GM23338 (cell line): Measurements from ENCODE around the gene BIRC7. TPM values are rescaled to one million over a fixed set of nuclear protein-coding genes. Genes with fewer than 3 reads are reported as not detected.

ENCODE experiments used
- ATAC-seq: fragments of 200-7000 bp; cut with Tn5 transposase; 3 replicates; pipeline ENCODE4 v1.9.1; 2020
- DNase-seq: peaks from one replicate; pipeline ENCODE4 v3.0.0-alpha.2; 2015; ENCODE audit warnings: low spot score
- H2AFZ ChIP-seq: fragments of 200-600 bp; sonication (generic); 2 replicates; pipeline ENCODE4 v1.8.0; 2016; ENCODE audit warnings: antibody characterized with exemption, mild to moderate bottlenecking, moderate library complexity
- H3F3A ChIP-seq: fragments of 200-600 bp; sonication (generic); replicated peaks from 2 replicates; pipeline ENCODE4 v1.8.0; 2017; ENCODE audit warnings: antibody characterized with exemption, mixed run types, low read depth
- H3K27ac ChIP-seq: fragments of 200-600 bp; sonication (generic); 2 replicates; pipeline ENCODE4 v1.6.1; 2016; ENCODE audit warnings: low read depth
- H3K27me3 ChIP-seq: fragments of 200-600 bp; sonication (generic); 2 replicates; pipeline ENCODE4 v1.8.0; 2016; ENCODE audit warnings: mild to moderate bottlenecking, mixed run types, moderate library complexity; ENCODE audit not compliant: insufficient read depth
- H3K36me3 ChIP-seq: fragments of 200-600 bp; sonication (generic); 2 replicates; pipeline ENCODE4 v1.8.0; 2016; ENCODE audit warnings: mild to moderate bottlenecking; ENCODE audit not compliant: insufficient read depth
- H3K4me1 ChIP-seq: fragments of 200-600 bp; sonication (generic); 2 replicates; pipeline ENCODE4 v1.8.0; 2016; ENCODE audit warnings: mild to moderate bottlenecking, moderate library complexity; ENCODE audit not compliant: insufficient read depth
- H3K4me2 ChIP-seq: fragments of 200-600 bp; sonication (generic); 2 replicates; pipeline ENCODE4 v1.7.1; 2017; ENCODE audit warnings: mixed run types
- H3K4me3 ChIP-seq: fragments of 200-600 bp; sonication (generic); 2 replicates; pipeline ENCODE4 v1.6.1; 2016; ENCODE audit warnings: mixed run types
- H3K79me2 ChIP-seq: fragments of 200-600 bp; sonication (generic); replicated peaks from 2 replicates; pipeline ENCODE4 v1.8.0; 2017; ENCODE audit warnings: mild to moderate bottlenecking; ENCODE audit not compliant: insufficient read depth
- H3K9me2 ChIP-seq: fragments of 200-600 bp; sonication (generic); 2 replicates; pipeline ENCODE4 v1.8.0; 2017; ENCODE audit not compliant: insufficient read depth
- H4K20me1 ChIP-seq: fragments of 200-600 bp; sonication (generic); replicated peaks from 2 replicates; pipeline ENCODE4 v1.8.0; 2017; ENCODE audit warnings: mild to moderate bottlenecking; ENCODE audit not compliant: insufficient read depth
- H3K27ac Mint-ChIP-seq: 2 replicates; pipeline ENCODE4 v1.8.0; 2020; ENCODE audit warnings: inconsistent platforms, mild to moderate bottlenecking, moderate library complexity, mixed read lengths
- H3K27me3 Mint-ChIP-seq: 3 replicates; pipeline ENCODE4 v1.8.0; 2022; ENCODE audit warnings: low read depth, mild to moderate bottlenecking, moderate library complexity, mixed read lengths, inconsistent platforms; ENCODE audit not compliant: insufficient read depth, poor library complexity
- H3K36me3 Mint-ChIP-seq: 3 replicates; pipeline ENCODE4 v1.8.0; 2021; ENCODE audit warnings: low read depth, mild to moderate bottlenecking, inconsistent platforms, moderate library complexity, mixed read lengths
- H3K4me1 Mint-ChIP-seq: 3 replicates; pipeline ENCODE4 v1.8.0; 2020; ENCODE audit warnings: mild to moderate bottlenecking, inconsistent platforms, mixed read lengths
- H3K4me3 Mint-ChIP-seq: 3 replicates; pipeline ENCODE4 v1.8.0; 2021; ENCODE audit warnings: moderate library complexity, mild to moderate bottlenecking, inconsistent platforms, mixed read lengths
- H3K9me3 Mint-ChIP-seq: 3 replicates; pipeline ENCODE4 v1.8.0; 2020; ENCODE audit warnings: moderate library complexity, mild to moderate bottlenecking, inconsistent platforms, mixed read lengths
- CREB1 ChIP-seq: fragments of 250-450 bp; sonication (Bioruptor Pico); IDR thresholded peaks from 2 replicates; pipeline ENCODE4 v1.5.0; 2020; ENCODE audit warnings: low read depth, mild to moderate bottlenecking, moderate library complexity
- CTCF ChIP-seq, 2 experiments: fragments of 200-600 bp in 1 of 2; sonication (generic) in 1 of 2; conservative IDR thresholded peaks; 2 replicates each; pipeline versions ENCODE4 v1.5.1 to v1.6.1; 2016 to 2017; ENCODE audit warnings: antibody characterized with exemption in 2 of 2, low read depth in 2 of 2, mild to moderate bottlenecking in 2 of 2, moderate library complexity in 1 of 2
- ETS1 ChIP-seq: IDR thresholded peaks from 2 replicates; pipeline ENCODE4 v1.6.1; 2016; ENCODE audit warnings: antibody characterized with exemption
- EZH2 ChIP-seq: fragments of 200-600 bp; sonication (generic); IDR thresholded peaks from one replicate; pipeline ENCODE4 v1.8.0; 2017; ENCODE audit warnings: antibody characterized with exemption, mild to moderate bottlenecking, low read depth; ENCODE audit not compliant: unreplicated experiment
- EZH2phosphoT487 ChIP-seq: fragments of 200-600 bp; sonication (generic); IDR thresholded peaks from one replicate; pipeline ENCODE4 v1.8.1; 2018; ENCODE audit warnings: antibody characterized with exemption; ENCODE audit not compliant: unreplicated experiment
- JUNB ChIP-seq: IDR thresholded peaks from one replicate; pipeline ENCODE4 v1.6.1; 2016; ENCODE audit warnings: antibody characterized with exemption; ENCODE audit not compliant: unreplicated experiment
- NANOG ChIP-seq: IDR thresholded peaks from 2 replicates; pipeline ENCODE4 v1.6.1; 2016; ENCODE audit warnings: antibody characterized with exemption, borderline replicate concordance
- POLR2AphosphoS5 ChIP-seq: IDR thresholded peaks from 2 replicates; pipeline ENCODE4 v1.6.1; 2016; ENCODE audit warnings: antibody characterized with exemption, low read depth
- REST ChIP-seq: IDR thresholded peaks from one replicate; pipeline ENCODE4 v1.6.1; 2018; ENCODE audit warnings: antibody characterized with exemption; ENCODE audit not compliant: unreplicated experiment
- STAT1 ChIP-seq: IDR thresholded peaks from one replicate; pipeline ENCODE4 v1.6.1; 2016; ENCODE audit warnings: antibody characterized with exemption; ENCODE audit not compliant: unreplicated experiment
- ZNF114 ChIP-seq: fragments of 250-450 bp; sonication (Bioruptor Pico); IDR thresholded peaks from 2 replicates; pipeline ENCODE4 v1.5.0; 2020; ENCODE audit warnings: mild to moderate bottlenecking, moderate library complexity
- ZNF331 ChIP-seq: fragments of 250-450 bp; sonication (Bioruptor Pico); IDR thresholded peaks from 2 replicates; pipeline ENCODE4 v1.5.0; 2020; ENCODE audit warnings: low read depth, mild to moderate bottlenecking, moderate library complexity
- ZNF462 ChIP-seq: fragments of 250-450 bp; sonication (Bioruptor Pico); IDR thresholded peaks from 2 replicates; pipeline ENCODE4 v1.5.0; 2020; ENCODE audit warnings: mild to moderate bottlenecking, moderate library complexity
- polyA plus RNA-seq: library from polyadenylated mRNA; unstranded; fragments of >200 nt; fragmentation: Nextera tagmentation; extraction: Ambion mirVana; gene quantifications from 2 replicates; pipeline ENCODE4 v1.2.1, GENCODE V29; 2016
- total RNA-seq: library from RNA; depleted of rRNA; stranded (reverse); fragments of >200 nt; shearing (Covaris generic); gene quantifications from 2 replicates; pipeline ENCODE4 v1.2.3, GENCODE V29; 2014

BIRC7 gene
- total and polyA plus RNA-seq, 2 experiments from 2014 or later: 0.16 to 0.24 TPM

- Mint-ChIP-seq H3K9me3 (no peaks in the 10 kb centered on the region; the same call in 2 of the 3 replicates), H3K27me3 (peaks cover 37% of the 10 kb centered on the region), H3K4me3 (no peak overlapping the region), H3K27ac (no peak overlapping the region), H3K36me3 (peaks cover 13% of the 10 kb centered on the region), H3K4me1 (peaks cover 3% of the 10 kb centered on the region; the same call in 1 of the 3 replicates)
- H3K4me1 ChIP-seq: peaks cover 5% of the 10 kb centered on the region; the same call in 1 of the 2 replicates
- H2AFZ ChIP-seq: no peak overlapping the region
- H3K27ac ChIP-seq: no peak overlapping the region
- H3K79me2 ChIP-seq: peaks cover 12% of the 10 kb centered on the region
- H3K36me3 ChIP-seq: peaks cover 7% of the 10 kb centered on the region; the same call in 1 of the 2 replicates
- TF ChIP-seq ZNF331 (CRISPR knock-in tag) (no peak), CTCF (conservative IDR thresholded peaks at IDR 0.05; ENCODE audit: low read depth in 2 of 2) (no peak), ETS1 (no peak), EZH2phosphoT487 (no peak), STAT1 (no peak), NANOG (no peak), POLR2AphosphoS5 (no peak), REST (no peak), JUNB (no peak), ZNF462 (CRISPR knock-in tag) (no peak), ZNF114 (CRISPR knock-in tag) (no peak), EZH2 (no peak), CREB1 (no peak)
- H4K20me1 ChIP-seq: peaks cover 12% of the 10 kb centered on the region
- H3K4me2 ChIP-seq: no peak overlapping the region
- H3K27me3 ChIP-seq: no peaks in the 10 kb centered on the region
- no peak overlapping the region for H3K4me3 ChIP-seq
- DNase-seq (no peak), ATAC-seq (peak; percentile 14; the same call in 2 of the 3 replicates)
- H3F3A ChIP-seq: peaks cover 12% of the 10 kb centered on the region
- no peaks in the 10 kb centered on the region for H3K9me2 ChIP-seq
These were observed 44.9 kb upstream of the BIRC7 start for GRCh38 chr20:63190828-63191227.
